Upper lobe of left lung (tissue), 6 donors: ENCODE data around the gene NAV2. TPM values are rescaled to one million over a fixed set of nuclear protein-coding genes. Genes with fewer than 3 reads are reported as not detected.

ENCODE experiments used
- ATAC-seq, 2 donors: fragments of 200-7000 bp; cut with Tn5 transposase; one replicate each; pipeline ENCODE4 v1.9.1; 2022; ENCODE audit warnings: mild to moderate bottlenecking in 2 of 2, moderate library complexity in 2 of 2; ENCODE audit not compliant: low FRiP score in 2 of 2
- DNase-seq, 2 donors: peaks; one replicate each; pipeline ENCODE4 v3.0.0-alpha.2; 2019 to 2020
- H3K27ac ChIP-seq, 4 donors: fragments of 200-600 bp; sonication (generic); one replicate each; pipeline ENCODE4 v1.5.1; 2016 to 2019
- H3K27me3 ChIP-seq, 4 donors: fragments of 200-600 bp; sonication (generic); one replicate each; pipeline ENCODE4 v1.5.1; 2017 to 2019
- H3K36me3 ChIP-seq, 4 donors: fragments of 200-600 bp; sonication (generic); one replicate each; pipeline ENCODE4 v1.5.1; 2016 to 2019
- H3K4me1 ChIP-seq, 4 donors: fragments of 200-600 bp; sonication (generic); one replicate each; pipeline ENCODE4 v1.5.1; 2018 to 2019
- H3K4me3 ChIP-seq, 4 donors: fragments of 200-600 bp; sonication (generic); one replicate each; pipeline ENCODE4 v1.5.1; 2017 to 2019; ENCODE audit warnings: mild to moderate bottlenecking in 2 of 4, moderate library complexity in 1 of 4
- H3K9me3 ChIP-seq, 4 donors: fragments of 200-600 bp; sonication (generic); one replicate each; pipeline ENCODE4 v1.5.1; 2018 to 2019
- EP300 ChIP-seq, 4 donors: sonication (generic); formaldehyde crosslinking; IDR thresholded peaks; one replicate each; pipeline ENCODE4 v1.5.1; 2017; ENCODE audit warnings: antibody characterized with exemption in 4 of 4, control low read depth in 2 of 4
- POLR2A ChIP-seq, 4 donors: fragments of 450-650 bp; IDR thresholded peaks; one replicate each; pipeline ENCODE4 v1.5.1; 2016 to 2017; ENCODE audit warnings: antibody characterized with exemption in 4 of 4, mild to moderate bottlenecking in 2 of 4
- POLR2AphosphoS5 ChIP-seq, 2 donors: sonication (generic); formaldehyde crosslinking; IDR thresholded peaks; one replicate each; pipeline ENCODE4 v1.5.1; 2017; ENCODE audit warnings: antibody characterized with exemption in 2 of 2
- WGBS, 2 donors: methylation state at CpG; one replicate each; pipeline ENCODE4 v1.1.5; 2017 to 2018; 5-methylcytosine and 5-hydroxymethylcytosine counted together
- total RNA-seq, 6 donors: library from RNA; depleted of rRNA in 4 of 6; stranded (reverse); fragments of >200 nt in 4 of 6; gene quantifications; one replicate each; pipeline versions ENCODE4 v1.1.0 to v1.2.1, GENCODE V29; 2016 to 2021
- TF ChIP-seq, protein P1 (sequence below), 6 experiments: fragments of 450-650 bp in 4 of 6; fragments of 200-600 bp in 2 of 6; sonication (generic) in 2 of 6; IDR thresholded peaks; one replicate each; pipeline ENCODE4 v1.5.1; 2016 to 2019; ENCODE audit warnings: antibody characterized with exemption in 6 of 6
- donor health status: DM: no; HTN: no; CAD: no; lungs with moderate emphysema.
- donor health status: DM: no; HTN: yes; CAD: no; lungs with severe emphysema.

NAV2 gene
- total RNA-seq, 6 donors from 2014 or later, result 40.5 to 61.4 (median 52.3) TPM

DNA sequence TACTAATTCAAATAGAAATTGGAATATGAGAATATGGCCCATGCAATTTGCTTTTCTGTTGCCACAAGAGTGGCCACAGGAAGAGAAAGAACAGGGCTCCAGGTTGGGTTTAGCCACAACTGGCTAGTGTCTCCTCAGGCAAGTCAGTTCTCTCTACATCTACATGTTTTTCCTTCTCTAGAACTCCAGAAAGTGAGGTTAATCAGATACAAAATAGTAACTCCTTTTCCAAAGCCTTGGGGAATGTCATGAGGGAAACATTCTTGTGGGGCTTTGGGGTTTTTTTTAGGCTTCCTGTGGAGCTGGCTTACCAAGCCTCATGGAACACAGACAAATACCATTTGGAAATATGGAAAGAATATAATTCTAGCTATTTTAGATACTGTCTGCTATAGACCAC is 161.6 kb downstream of the NAV2 start:
- Histone ChIP-seq H3K36me3 (peaks cover 0 to 14% (median 0%) of the 10 kb centered on the region in 4 donors), H3K9me3 (no peaks in the 10 kb centered on the region), H3K27ac (no peak overlapping the region), H3K4me1 (no peaks in the 10 kb centered on the region), H3K4me3 (no peak overlapping the region), H3K27me3 (no peaks in the 10 kb centered on the region)
- ATAC-seq (no peak), DNase-seq (no peak)
- TF ChIP-seq POLR2A (IDR thresholded peaks at IDR 0.05) (no peak), POLR2AphosphoS5 (IDR thresholded peaks at IDR 0.05) (no peak), EP300 (IDR thresholded peaks at IDR 0.05) (no peak)
- TF ChIP-seq, protein P1, sequence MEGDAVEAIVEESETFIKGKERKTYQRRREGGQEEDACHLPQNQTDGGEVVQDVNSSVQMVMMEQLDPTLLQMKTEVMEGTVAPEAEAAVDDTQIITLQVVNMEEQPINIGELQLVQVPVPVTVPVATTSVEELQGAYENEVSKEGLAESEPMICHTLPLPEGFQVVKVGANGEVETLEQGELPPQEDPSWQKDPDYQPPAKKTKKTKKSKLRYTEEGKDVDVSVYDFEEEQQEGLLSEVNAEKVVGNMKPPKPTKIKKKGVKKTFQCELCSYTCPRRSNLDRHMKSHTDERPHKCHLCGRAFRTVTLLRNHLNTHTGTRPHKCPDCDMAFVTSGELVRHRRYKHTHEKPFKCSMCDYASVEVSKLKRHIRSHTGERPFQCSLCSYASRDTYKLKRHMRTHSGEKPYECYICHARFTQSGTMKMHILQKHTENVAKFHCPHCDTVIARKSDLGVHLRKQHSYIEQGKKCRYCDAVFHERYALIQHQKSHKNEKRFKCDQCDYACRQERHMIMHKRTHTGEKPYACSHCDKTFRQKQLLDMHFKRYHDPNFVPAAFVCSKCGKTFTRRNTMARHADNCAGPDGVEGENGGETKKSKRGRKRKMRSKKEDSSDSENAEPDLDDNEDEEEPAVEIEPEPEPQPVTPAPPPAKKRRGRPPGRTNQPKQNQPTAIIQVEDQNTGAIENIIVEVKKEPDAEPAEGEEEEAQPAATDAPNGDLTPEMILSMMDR (IDR thresholded peaks at IDR 0.05), result no peak

DNA sequence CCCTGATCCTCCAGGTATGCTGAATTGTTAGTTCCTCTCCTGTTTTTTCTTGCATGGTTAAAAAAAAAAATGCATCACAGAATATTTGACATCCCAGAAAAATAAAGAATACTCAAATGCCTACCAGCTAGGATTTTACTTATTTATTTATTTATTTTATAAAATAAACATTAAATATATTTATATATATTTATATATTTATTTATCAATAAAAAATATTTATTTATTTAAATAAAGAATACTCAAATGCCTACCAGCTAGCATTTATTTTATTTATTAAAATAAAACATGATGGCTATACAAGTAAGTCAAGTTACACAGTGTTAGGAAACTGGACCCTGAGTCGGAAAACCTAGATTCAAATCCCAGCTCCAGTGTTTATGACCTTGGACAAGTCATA is 164.1 kb downstream of the NAV2 start:
- 96 to 100% methylated on average over 1 of the region's 1 CpG for WGBS, 2 donors
- TF ChIP-seq POLR2AphosphoS5 (IDR thresholded peaks at IDR 0.05) (no peak), EP300 (IDR thresholded peaks at IDR 0.05) (no peak), POLR2A (IDR thresholded peaks at IDR 0.05) (no peak)
- Histone ChIP-seq H3K4me1 (no peaks in the 10 kb centered on the region), H3K36me3 (peaks cover 0 to 12% (median 0%) of the 10 kb centered on the region in 4 donors), H3K27me3 (no peaks in the 10 kb centered on the region), H3K27ac (no peak overlapping the region), H3K9me3 (no peaks in the 10 kb centered on the region), H3K4me3 (no peak overlapping the region)
- no peak for ATAC-seq
- DNase-seq, result no peak

DNA sequence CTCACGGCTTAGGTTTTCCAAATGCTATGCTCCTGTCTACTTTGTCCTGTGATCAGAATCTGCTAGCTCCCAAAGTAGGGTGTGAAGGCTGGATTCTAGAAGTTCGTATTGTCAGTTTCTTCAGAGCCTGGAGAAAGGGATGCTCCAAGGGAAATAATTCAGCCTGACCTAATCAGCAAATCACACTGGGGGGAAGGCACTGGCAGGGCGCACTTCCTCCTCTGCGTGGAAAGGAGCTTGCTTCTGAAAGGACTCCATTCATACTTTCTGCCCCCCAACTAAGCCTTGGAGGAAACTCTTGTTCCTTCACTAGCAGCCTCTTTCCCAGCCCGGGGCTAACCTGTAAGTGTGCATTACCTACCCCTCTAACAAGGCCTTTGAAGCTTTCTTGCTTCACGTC is 165.9 kb downstream of the NAV2 start:
- Histone ChIP-seq H3K9me3 (no peaks in the 10 kb centered on the region), H3K4me3 (no peak overlapping the region), H3K36me3 (peaks cover 0 to 18% (median 0%) of the 10 kb centered on the region in 4 donors), H3K27ac (no peak overlapping the region), H3K27me3 (no peaks in the 10 kb centered on the region), H3K4me1 (no peaks in the 10 kb centered on the region)
- TF ChIP-seq, protein P1 (IDR thresholded peaks at IDR 0.05), result no peak
- TF ChIP-seq POLR2AphosphoS5 (IDR thresholded peaks at IDR 0.05), result no peak
- TF ChIP-seq POLR2A (IDR thresholded peaks at IDR 0.05), result no peak
- no peak for TF ChIP-seq EP300 (IDR thresholded peaks at IDR 0.05)
- ATAC-seq, result no peak
- WGBS, 2 donors, result 74 to 82% methylated on average over 6 of the region's 6 CpGs
- DNase-seq, result no peak

DNA sequence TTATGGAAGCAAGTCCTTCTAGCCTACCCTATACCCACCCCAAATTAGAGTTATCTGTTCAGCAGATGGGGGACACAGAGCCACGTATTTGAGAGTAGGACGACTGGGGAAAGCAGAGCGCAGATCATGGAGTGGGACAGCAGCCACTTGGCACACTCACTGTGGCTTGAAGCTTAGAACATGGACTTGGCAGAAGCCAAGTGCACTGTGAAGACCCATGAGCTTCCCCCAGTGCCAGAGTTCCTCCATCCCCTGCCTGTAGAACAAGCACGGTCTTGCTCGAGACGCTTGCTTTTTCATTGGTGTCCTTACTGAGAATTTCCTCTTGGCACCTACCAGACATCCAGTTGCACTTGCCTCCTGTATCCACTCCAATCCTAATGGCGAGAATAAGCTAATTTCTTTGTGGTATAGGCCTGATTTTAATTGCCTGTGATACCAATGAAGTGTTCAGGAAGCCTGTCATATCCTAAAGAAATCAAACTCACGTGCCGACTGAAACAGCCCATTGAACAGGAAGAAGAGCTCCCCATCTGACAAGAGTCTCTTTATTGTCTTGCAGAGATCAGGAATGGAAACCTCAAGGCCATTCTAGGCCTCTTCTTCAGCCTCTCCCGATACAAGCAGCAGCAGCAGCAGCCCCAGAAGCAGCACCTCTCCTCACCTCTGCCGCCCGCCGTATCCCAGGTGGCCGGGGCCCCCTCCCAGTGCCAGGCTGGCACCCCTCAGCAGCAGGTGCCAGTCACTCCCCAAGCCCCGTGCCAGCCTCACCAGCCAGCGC is 166.9 kb downstream of the NAV2 start:
- TF ChIP-seq POLR2A (IDR thresholded peaks at IDR 0.05) (no peak), POLR2AphosphoS5 (IDR thresholded peaks at IDR 0.05) (no peak), EP300 (IDR thresholded peaks at IDR 0.05) (no peak)
- TF ChIP-seq, protein P1 (IDR thresholded peaks at IDR 0.05), result no peak
- no peak for ATAC-seq
- Histone ChIP-seq H3K27me3 (no peaks in the 10 kb centered on the region), H3K36me3 (peaks cover 0 to 18% (median 0%) of the 10 kb centered on the region in 4 donors), H3K27ac (no peak overlapping the region), H3K9me3 (no peaks in the 10 kb centered on the region), H3K4me3 (no peak overlapping the region), H3K4me1 (no peaks in the 10 kb centered on the region)
- peak in 1 of 2 donors; percentile 61 for DNase-seq
- WGBS, 2 donors, result 77 to 82% methylated on average over 15 to 16 of the region's 16 CpGs

DNA sequence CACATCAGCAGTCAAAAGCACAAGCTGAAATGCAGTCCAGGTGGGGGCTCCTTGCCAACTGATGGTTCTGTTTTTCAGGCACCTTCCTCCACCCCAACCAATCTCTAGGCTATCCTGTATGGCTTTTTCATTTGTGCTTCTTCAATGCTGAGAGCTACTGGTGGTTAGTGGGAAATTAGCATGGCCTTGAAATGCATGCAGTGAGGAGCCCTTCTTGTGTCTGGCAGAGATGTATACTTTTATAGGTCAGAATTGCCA is 167.4 kb downstream of the NAV2 start:
- Histone ChIP-seq H3K27me3 (no peaks in the 10 kb centered on the region), H3K4me1 (no peaks in the 10 kb centered on the region), H3K9me3 (no peaks in the 10 kb centered on the region), H3K36me3 (peaks cover 0 to 18% (median 0%) of the 10 kb centered on the region in 4 donors), H3K4me3 (no peak overlapping the region), H3K27ac (no peak overlapping the region)
- TF ChIP-seq, protein P1 (IDR thresholded peaks at IDR 0.05), result no peak
- TF ChIP-seq POLR2A (IDR thresholded peaks at IDR 0.05) (no peak), EP300 (IDR thresholded peaks at IDR 0.05) (no peak), POLR2AphosphoS5 (IDR thresholded peaks at IDR 0.05) (no peak)
- no peak for ATAC-seq
- no peak for DNase-seq
